ENCODE data around the gene HABP2. TPM values are rescaled to one million over a fixed set of nuclear protein-coding genes. Genes with fewer than 3 reads are reported as not detected.

The HABP2 gene
- total RNA-seq, 1 experiment from 2014 or later = 0.09 TPM

DNA sequence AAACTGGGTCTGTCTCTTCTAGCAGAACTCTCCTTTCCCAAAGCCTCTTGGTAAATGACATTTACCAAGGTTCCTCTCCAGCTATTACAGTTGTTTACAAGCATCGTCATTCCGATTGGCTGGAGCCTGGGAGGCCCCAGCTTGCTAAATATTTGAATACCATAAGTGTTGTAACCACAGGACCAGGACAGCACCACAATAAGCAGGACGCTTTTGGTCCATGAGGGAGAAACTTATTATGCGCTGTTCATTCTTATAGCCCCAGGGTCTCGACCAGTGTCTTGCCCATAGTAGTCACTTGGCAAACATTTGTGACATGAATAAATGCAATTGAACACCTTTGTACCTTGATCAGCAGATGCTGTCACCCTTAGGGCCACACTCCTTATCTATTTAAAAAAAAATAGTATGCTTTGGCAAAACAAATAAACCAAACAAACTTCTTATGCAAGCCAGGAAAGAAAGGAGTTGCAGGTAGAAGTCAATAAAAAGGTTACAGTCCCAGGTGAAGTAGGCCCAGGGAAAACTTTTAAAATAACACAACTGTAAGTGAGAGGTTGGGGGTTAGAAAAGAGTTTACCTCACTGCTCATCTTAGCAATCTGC lies 78.2 kb downstream of the HABP2 start:
- Mint-ChIP-seq H3K27me3 (ENCODE audit: low read depth) (no peaks in the 10 kb centered on the region; the same call in none of the 2 replicates), H3K4me1 (peaks cover 19% of the 10 kb centered on the region), H3K27ac (no peak overlapping the region), H3K36me3 (peaks cover 8% of the 10 kb centered on the region), H3K9me3 (peaks cover 19% of the 10 kb centered on the region), H3K4me3 (no peak overlapping the region)
- ChIA-PET CTCF (interaction anchor here (1.2 kb wide), 1 partner anchor 48 kb away, joined by 4 read pairs; the partner anchor contains the start of gene CASP7), POLR2A (no interaction called here)
- DNase-seq (ENCODE audit: low spot score) (no peak), ATAC-seq (no peak; the same call in 1 of the 2 replicates)
- no peak for TF ChIP-seq TCF7 (CRISPR knock-in tag; IDR thresholded peaks at IDR 0.05; ENCODE audit: low read depth)
- TF ChIP-seq ZNF121 (CRISPR knock-in tag; IDR thresholded peaks at IDR 0.05) = no peak
- TF ChIP-seq, protein P1, sequence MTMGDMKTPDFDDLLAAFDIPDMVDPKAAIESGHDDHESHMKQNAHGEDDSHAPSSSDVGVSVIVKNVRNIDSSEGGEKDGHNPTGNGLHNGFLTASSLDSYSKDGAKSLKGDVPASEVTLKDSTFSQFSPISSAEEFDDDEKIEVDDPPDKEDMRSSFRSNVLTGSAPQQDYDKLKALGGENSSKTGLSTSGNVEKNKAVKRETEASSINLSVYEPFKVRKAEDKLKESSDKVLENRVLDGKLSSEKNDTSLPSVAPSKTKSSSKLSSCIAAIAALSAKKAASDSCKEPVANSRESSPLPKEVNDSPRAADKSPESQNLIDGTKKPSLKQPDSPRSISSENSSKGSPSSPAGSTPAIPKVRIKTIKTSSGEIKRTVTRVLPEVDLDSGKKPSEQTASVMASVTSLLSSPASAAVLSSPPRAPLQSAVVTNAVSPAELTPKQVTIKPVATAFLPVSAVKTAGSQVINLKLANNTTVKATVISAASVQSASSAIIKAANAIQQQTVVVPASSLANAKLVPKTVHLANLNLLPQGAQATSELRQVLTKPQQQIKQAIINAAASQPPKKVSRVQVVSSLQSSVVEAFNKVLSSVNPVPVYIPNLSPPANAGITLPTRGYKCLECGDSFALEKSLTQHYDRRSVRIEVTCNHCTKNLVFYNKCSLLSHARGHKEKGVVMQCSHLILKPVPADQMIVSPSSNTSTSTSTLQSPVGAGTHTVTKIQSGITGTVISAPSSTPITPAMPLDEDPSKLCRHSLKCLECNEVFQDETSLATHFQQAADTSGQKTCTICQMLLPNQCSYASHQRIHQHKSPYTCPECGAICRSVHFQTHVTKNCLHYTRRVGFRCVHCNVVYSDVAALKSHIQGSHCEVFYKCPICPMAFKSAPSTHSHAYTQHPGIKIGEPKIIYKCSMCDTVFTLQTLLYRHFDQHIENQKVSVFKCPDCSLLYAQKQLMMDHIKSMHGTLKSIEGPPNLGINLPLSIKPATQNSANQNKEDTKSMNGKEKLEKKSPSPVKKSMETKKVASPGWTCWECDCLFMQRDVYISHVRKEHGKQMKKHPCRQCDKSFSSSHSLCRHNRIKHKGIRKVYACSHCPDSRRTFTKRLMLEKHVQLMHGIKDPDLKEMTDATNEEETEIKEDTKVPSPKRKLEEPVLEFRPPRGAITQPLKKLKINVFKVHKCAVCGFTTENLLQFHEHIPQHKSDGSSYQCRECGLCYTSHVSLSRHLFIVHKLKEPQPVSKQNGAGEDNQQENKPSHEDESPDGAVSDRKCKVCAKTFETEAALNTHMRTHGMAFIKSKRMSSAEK (CRISPR knock-in tag; IDR thresholded peaks at IDR 0.05; ENCODE audit: borderline replicate concordance) = no peak
- TF ChIP-seq, protein P2, sequence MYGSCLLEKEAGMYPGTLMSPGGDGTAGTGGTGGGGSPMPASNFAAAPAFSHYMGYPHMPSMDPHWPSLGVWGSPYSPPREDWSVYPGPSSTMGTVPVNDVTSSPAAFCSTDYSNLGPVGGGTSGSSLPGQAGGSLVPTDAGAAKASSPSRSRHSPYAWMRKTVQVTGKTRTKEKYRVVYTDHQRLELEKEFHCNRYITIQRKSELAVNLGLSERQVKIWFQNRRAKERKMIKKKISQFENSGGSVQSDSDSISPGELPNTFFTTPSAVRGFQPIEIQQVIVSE (CRISPR knock-in tag; IDR thresholded peaks at IDR 0.05; ENCODE audit: borderline replicate concordance) = no peak
- TF ChIP-seq ZNF138 (CRISPR knock-in tag; conservative IDR thresholded peaks at IDR 0.05) = no peak
- TF ChIP-seq ATF1 (CRISPR knock-in tag; IDR thresholded peaks at IDR 0.05) = no peak
- no peak for TF ChIP-seq NFE2L1 (CRISPR knock-in tag; IDR thresholded peaks at IDR 0.05)
- no peak for TF ChIP-seq NR1H2 (CRISPR knock-in tag; IDR thresholded peaks at IDR 0.05)
- no peak for TF ChIP-seq GABPB1 (CRISPR knock-in tag; IDR thresholded peaks at IDR 0.05)
- TF ChIP-seq FOXP1 (CRISPR knock-in tag; IDR thresholded peaks at IDR 0.05; ENCODE audit: borderline replicate concordance) = no peak
- TF ChIP-seq, protein P3, sequence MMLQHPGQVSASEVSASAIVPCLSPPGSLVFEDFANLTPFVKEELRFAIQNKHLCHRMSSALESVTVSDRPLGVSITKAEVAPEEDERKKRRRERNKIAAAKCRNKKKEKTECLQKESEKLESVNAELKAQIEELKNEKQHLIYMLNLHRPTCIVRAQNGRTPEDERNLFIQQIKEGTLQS (CRISPR knock-in tag; conservative IDR thresholded peaks at IDR 0.05) = no peak
- TF ChIP-seq HMGA2 (CRISPR knock-in tag; IDR thresholded peaks at IDR 0.05) = no peak
- no peak for TF ChIP-seq IRF2 (CRISPR knock-in tag; IDR thresholded peaks at IDR 0.05; ENCODE audit: borderline replicate concordance, low read depth)
- no peak for TF ChIP-seq GTF2I (CRISPR knock-in tag; conservative IDR thresholded peaks at IDR 0.05)
- TF ChIP-seq MXD4 (CRISPR knock-in tag; IDR thresholded peaks at IDR 0.05; ENCODE audit: borderline replicate concordance) = no peak
- no peak for TF ChIP-seq ETV6 (CRISPR knock-in tag; IDR thresholded peaks at IDR 0.05)
- no peak for TF ChIP-seq SP1 (CRISPR knock-in tag; conservative IDR thresholded peaks at IDR 0.05)
- TF ChIP-seq, protein P4, sequence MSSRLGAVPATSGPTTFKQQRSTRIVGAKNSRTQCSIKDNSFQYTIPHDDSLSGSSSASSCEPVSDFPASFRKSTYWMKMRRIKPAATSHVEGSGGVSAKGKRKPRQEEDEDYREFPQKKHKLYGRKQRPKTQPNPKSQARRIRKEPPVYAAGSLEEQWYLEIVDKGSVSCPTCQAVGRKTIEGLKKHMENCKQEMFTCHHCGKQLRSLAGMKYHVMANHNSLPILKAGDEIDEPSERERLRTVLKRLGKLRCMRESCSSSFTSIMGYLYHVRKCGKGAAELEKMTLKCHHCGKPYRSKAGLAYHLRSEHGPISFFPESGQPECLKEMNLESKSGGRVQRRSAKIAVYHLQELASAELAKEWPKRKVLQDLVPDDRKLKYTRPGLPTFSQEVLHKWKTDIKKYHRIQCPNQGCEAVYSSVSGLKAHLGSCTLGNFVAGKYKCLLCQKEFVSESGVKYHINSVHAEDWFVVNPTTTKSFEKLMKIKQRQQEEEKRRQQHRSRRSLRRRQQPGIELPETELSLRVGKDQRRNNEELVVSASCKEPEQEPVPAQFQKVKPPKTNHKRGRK (CRISPR knock-in tag; IDR thresholded peaks at IDR 0.05; ENCODE audit: borderline replicate concordance) = no peak
- TF ChIP-seq, protein P5, sequence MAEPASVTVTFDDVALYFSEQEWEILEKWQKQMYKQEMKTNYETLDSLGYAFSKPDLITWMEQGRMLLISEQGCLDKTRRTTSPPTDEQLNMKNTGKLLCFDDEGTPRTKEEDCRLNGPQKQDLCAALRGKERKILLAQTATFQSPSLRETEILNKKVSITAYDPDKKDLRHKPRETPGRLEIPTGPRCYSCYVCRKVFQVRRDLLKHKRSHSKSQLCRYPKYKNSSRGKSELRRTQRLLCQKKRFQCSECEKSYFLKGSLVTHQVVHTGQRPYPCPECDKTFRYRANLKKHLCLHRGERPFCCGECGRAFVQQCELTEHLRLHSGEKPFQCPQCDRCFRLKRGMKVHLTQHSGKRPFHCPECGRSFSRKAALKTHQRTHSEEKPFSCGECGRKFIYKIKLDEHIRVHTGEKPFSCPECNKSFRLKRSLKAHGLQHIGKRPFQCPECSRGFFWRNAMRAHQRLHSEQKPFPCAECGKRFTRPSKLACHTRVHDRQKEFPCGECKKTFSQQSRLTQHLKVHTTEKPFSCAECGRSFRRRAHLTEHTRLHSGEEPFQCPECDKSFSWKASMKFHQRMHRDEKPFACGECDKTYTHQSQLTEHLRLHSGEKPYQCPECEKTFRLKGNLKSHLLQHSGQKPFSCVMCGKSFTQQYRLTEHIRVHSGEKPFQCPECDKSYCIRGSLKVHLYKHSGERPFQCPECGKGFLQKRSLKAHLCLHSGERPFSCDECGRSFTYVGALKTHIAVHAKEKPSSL (CRISPR knock-in tag; conservative IDR thresholded peaks at IDR 0.05) = no peak

Measured in WTC11 (cell line).